ENCODE data around the gene DSEL.

DNA sequence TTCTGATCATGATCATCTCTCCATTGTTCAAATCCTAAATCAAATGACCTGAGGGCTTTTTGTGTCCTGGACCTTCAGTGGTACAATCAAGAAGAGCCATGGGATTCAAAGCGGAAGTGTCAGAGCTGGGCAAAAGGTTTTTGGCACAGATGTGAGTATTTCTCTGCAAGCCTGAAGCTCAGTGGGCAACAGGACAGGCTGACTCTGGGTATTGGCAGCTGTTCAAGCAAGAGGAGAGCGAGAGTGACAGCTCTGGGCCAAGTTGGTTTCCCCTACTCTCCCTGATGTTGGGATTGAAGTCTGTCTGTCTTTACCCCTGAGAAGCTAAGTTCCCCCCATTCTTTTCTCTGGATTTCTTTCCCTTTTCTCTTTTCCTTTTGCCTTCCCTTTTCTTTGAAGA is 33.3 kb downstream of the DSEL start:
- no peak for TF ChIP-seq EZH2phosphoT487 (IDR thresholded peaks at IDR 0.05; ENCODE audit: borderline replicate concordance, low read depth, low read length)
- TF ChIP-seq, protein P1, sequence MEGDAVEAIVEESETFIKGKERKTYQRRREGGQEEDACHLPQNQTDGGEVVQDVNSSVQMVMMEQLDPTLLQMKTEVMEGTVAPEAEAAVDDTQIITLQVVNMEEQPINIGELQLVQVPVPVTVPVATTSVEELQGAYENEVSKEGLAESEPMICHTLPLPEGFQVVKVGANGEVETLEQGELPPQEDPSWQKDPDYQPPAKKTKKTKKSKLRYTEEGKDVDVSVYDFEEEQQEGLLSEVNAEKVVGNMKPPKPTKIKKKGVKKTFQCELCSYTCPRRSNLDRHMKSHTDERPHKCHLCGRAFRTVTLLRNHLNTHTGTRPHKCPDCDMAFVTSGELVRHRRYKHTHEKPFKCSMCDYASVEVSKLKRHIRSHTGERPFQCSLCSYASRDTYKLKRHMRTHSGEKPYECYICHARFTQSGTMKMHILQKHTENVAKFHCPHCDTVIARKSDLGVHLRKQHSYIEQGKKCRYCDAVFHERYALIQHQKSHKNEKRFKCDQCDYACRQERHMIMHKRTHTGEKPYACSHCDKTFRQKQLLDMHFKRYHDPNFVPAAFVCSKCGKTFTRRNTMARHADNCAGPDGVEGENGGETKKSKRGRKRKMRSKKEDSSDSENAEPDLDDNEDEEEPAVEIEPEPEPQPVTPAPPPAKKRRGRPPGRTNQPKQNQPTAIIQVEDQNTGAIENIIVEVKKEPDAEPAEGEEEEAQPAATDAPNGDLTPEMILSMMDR (conservative IDR thresholded peaks at IDR 0.05; ENCODE audit: low read length) = no peak
